GM19035 (cell line): Measurements from ENCODE around the gene IPMK.
"Not testable (repeated sequence)": the region's sequence is repeated elsewhere in the genome, so short reads cannot be mapped to it uniquely, and the experiment has no call there.

Experiments
- ATAC-seq: cut with Tn5 transposase; IDR thresholded peaks from one replicate; pipeline ENCODE4 v1.9.1; 2021; ENCODE audit not compliant: unreplicated experiment

The IPMK gene

GRCh38 chr10:58229856-58230255 lies 37.8 kb downstream of the IPMK start:
- not testable (repeated sequence) for ATAC-seq

GRCh38 chr10:58225654-58226053 lies 42.0 kb downstream of the IPMK start:
- ATAC-seq = no peak

GRCh38 chr10:58220769-58221451 lies 46.8 kb downstream of the IPMK start:
- ATAC-seq = no peak

GRCh38 chr10:58219875-58220274 lies 47.8 kb downstream of the IPMK start:
- no peak for ATAC-seq

DNA sequence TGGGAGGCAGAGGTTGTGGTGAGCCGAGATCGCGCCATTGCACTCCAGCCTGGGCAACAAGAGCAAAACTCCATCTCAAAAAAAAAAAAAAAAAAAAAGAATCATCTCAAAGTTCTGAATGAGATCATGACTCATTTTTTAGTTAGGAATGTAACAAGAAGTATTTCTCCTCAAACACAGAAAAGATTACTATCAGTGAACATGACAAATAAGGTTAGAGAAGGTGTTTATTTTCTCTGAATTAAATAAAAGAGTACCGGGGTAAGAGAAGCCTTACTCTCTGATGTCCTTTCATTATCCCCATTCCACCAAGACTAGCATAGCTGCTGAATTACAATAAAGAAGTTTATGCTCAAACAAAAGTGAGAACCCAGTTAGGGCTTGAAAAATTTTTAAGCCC lies 50.1 kb downstream of the IPMK start:
- ATAC-seq = no peak

DNA sequence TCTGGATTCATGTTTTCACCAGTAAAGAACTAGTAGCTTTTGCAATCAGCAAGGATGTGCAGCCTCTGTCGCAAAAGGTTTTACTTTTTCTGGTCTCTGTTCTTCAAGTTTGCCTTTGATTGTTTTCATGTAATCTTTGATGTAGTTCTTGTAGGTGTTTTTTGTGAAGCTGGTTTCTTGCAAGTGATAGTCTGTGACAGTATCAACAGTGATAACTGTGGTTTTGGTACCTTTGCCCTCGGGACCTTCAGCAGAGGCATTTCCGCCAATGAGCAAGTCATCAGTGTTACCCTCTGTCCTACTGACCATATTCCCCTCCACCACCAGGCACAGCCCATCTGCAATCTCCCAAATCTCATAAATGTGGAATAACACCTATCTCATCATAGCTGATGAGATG lies 55.1 kb downstream of the IPMK start:
- no peak for ATAC-seq

- no peak for ATAC-seq
These were observed 57.5 kb downstream of the IPMK start for GRCh38 chr10:58210160-58210559.

DNA sequence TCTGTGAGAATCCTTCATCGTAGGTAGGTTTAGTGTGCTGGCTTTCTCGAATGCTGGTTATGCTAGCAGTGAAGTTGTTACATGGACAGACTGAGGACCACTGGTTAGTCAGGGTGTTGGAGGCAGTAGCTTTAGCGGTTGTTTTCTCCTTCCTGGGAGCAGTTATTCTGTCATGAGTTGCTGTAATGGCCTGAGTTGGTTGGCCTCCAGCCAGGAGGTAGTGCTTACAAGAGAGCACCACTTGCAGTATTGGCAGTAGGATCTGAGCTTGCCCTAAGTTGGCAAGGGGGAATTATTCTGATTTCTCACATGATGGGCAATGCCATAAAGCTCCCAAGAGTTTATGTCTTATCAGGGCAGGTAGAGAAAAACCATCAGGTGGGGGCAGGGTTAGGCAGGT lies 58.0 kb downstream of the IPMK start:
- no peak for ATAC-seq

DNA sequence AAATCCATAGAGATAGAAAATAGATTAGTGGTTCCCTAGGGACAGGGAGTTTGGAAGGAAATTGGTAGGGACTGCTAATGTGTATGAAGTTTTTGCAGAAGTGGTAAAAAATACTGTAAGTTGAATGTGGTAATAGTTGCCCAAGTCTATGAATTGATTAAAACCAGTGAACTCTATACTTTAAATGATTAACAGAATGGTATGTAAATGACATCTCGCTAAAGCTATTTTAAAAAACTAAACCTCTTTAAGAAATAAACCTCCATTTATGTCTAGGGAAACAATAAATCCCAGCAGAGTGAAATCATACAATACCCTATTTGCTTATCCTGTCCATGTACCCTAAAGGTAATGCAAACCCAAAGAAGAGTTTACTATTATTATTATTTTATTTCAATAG lies 61.4 kb downstream of the IPMK start:
- no peak for ATAC-seq

GRCh38 chr10:58201704-58202103 lies 66.0 kb downstream of the IPMK start:
- no peak for ATAC-seq

- ATAC-seq = no peak
These were observed 78.4 kb downstream of the IPMK start for GRCh38 chr10:58189269-58189668.

DNA sequence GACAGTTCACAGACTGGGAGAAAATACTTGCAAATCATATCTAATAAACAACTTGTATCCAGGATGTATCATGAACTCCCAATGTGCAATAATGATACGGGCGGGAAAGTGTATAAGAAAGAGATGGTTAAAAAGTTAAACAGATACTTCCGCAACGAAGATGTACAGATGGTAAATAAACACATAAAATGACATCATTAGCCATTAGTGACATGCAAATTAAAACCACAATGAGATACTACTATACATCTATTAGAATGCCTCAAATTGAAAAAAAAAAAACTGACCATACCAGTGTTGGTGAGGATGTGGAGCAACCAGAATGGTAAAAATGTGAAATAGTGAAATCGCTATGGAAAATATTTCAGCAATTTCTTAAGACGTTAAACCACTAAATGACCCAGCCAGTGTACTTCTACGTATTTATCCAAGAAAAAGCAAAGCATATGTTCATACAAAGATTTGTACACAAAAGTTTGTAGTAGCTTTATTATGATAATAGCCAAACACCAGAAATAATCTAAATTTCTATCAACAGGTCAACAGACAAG lies 83.5 kb downstream of the IPMK start:
- ATAC-seq = no peak

DNA sequence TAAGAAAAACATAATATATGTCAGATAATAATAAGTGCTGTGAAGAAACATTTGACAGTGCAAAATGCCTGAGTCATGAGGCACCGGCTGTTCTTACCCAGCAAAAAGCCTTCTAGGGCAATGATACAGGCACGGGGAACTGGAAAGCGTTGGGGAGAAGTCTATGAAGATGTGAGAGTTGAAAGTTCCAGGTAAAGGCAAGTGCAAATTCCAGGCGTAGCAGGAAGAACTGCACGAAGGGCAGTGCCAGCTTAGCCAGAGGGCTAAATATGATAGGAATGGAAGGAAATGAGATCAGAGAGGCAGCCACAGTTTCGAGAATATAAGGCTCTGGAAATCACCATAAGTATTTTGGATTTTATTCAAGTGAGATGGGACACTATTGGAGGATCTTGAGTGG lies 87.0 kb downstream of the IPMK start:
- no peak for ATAC-seq

- ATAC-seq = no peak
These were observed 88.5 kb downstream of the IPMK start for GRCh38 chr10:58179238-58179637.

DNA sequence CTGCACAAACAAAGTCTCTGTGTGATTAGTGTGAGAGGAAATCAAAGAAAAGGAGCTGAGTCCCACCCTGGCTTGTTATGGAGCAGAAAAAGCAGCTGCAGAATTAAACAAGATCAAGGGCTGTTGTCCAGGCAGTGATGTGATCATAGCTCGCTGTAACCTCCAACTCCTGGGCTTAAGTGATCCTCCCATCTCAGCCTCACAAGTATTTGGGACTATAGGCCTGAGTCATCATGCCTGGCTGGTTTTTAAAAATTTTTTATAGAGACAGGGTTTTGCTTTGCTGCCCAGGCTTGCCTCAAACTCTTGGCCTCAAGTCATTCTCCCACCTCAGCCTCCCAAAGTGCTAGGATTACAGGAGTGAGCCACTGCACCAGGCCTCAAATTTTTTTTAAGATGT lies 88.9 kb downstream of the IPMK start:
- ATAC-seq = no peak

GRCh38 chr10:58177362-58177947 lies 90.2 kb downstream of the IPMK start:
- no peak for ATAC-seq

DNA sequence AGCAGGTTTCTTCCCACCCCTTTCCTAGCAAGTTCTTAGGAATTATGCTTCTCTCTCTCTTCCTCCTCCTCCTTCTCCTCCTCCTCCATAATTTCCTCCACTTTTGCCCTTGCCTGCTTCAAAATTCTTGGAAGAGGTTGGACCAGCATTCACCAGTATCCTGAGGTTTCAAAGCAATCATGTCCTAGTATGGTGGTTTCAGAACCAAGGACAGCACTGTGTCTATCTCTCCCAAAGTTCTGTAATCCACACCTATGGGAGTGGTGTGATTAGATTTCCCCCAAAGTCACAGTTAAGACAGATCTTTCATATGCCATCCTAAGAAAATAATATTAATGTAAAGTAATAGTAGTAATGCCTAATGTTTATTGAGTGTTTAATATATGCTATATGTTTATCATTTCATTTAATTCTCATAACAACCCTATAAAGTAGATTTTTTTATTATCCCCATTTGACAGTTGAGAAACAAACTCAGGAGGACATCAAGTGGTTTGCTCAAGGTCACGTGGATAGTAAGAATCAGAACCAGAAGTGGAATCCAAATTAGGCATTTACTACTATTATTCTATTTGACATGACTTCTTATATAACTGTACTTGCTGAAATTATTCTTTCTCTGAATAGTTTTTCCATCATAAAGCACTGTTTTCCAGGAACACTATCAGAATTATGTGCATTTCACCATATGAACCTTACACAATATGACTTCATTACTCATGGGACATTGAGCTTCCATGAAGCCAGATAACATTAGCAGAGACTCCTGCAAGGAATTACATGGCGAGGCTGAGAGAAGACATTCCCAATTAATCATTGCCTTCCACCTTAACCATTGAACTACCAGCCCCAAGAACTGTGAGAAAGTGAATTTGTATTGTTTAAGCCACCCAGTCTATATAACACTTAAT lies 91.4 kb downstream of the IPMK start:
- ATAC-seq = no peak

GRCh38 chr10:58174831-58175230 lies 92.9 kb downstream of the IPMK start:
- ATAC-seq = no peak

DNA sequence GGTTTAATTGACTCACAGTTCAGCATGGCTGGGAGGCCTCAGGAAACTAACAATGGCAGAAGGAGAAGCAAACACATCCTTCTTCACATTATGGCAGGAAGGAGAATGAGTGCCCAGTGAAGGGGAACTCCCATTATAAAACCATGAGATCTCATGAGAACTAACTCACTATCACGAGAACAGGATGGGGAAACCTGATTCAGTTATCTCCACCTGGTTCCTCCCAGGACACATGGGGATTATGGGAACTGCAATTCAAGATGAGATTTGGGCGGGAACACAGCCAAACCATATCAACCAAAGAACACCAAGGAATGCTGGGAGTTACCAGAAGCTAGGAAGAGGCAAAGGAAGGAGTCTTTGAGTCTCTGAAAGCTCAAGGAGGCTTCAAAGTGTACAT lies 94.3 kb downstream of the IPMK start:
- ATAC-seq = no peak

GRCh38 chr10:58171146-58171545 lies 96.5 kb downstream of the IPMK start:
- ATAC-seq = no peak

DNA sequence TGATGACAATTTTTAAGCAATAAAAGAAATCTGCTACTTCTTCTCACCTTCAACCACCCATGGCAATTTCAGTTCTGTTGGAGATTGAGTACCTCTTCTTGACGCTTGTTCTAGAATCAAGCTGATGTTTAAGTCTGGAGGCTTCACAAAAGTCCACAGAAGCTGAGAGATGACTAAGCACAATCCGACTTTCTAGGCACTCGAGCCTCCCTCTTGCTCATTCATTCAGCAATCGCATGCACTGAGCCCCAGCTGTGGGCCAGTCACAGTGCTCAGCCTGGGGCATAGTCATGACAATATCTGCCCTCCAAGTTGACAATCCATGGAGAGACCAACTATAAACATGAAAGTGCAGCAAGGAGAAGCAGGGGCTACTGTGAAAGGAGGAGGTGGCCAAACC lies 103.2 kb downstream of the IPMK start:
- ATAC-seq = no peak

DNA sequence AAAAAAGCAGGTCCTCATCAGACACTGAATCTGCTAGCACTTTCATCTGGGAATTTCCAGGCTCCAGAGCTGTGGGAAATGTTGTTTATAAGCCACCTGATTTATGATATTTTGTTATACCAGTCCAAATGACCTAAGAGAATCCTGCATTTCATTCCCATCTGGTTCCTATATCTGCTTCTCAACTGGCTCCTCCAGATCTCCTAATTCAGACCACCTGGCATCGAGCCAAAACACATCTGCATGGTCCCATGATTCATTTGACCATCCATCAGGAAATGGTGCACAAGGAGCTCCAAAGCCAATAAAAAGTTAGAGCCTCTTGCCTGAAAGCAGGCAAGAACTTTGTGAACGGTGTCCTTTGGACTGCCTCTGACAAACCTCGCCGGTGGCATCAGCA lies 108.9 kb downstream of the IPMK start:
- no peak for ATAC-seq
